ACHN (cell line): ENCODE results near the gene GLB1L2.

Experiments used
- DNase-seq: peaks from one replicate; pipeline ENCODE4 v3.0.0-alpha.2; 2015
- in situ Hi-C: cut with HindIII; loops from 2 replicates; pipeline ENCODE4 v1.10.0; 2017; ENCODE audit warnings: low sequenced_read_pairs, low pct_ligation_motif_present, low pct_unique_long_range_greater_than_20kb

Gene GLB1L2

GRCh38 chr11:134376150-134376921 lies 44.5 kb downstream of the GLB1L2 start:
- no peak for DNase-seq
- in situ Hi-C loops, result no loop called here

GRCh38 chr11:134377876-134378275 lies 46.1 kb downstream of the GLB1L2 start:
- no peak for DNase-seq
- in situ Hi-C loops, result no loop called here

GRCh38 chr11:134379241-134379640 lies 47.5 kb downstream of the GLB1L2 start:
- in situ Hi-C loops, result no loop called here
- no peak for DNase-seq

- no peak for DNase-seq
- in situ Hi-C loops, result no loop called here
These were observed 48.4 kb downstream of the GLB1L2 start for GRCh38 chr11:134380229-134380628.

- no peak for DNase-seq
- in situ Hi-C loops, result no loop called here
These were observed 49.0 kb downstream of the GLB1L2 start for GRCh38 chr11:134380785-134381184.

GRCh38 chr11:134382257-134382656 lies 50.5 kb downstream of the GLB1L2 start:
- in situ Hi-C loops, result no loop called here
- no peak for DNase-seq

- in situ Hi-C loops, result no loop called here
These were observed 51.0 kb downstream of the GLB1L2 start for GRCh38 chr11:134382830-134383229.

GRCh38 chr11:134383576-134384221 lies 51.9 kb downstream of the GLB1L2 start:
- in situ Hi-C loops, result no loop called here
- no peak for DNase-seq

More at GRCh38 chr11:134382830-134383229, 51.0 kb downstream of the GLB1L2 start:
- no peak for DNase-seq

- no peak for DNase-seq
- in situ Hi-C loops, result no loop called here
These were observed 52.6 kb downstream of the GLB1L2 start for GRCh38 chr11:134384406-134384805.

GRCh38 chr11:134385171-134385570 lies 53.4 kb downstream of the GLB1L2 start:
- in situ Hi-C loops, result no loop called here
- DNase-seq, result no peak

GRCh38 chr11:134385774-134386565 lies 54.2 kb downstream of the GLB1L2 start:
- in situ Hi-C loops, result no loop called here

GRCh38 chr11:134386945-134387344 lies 55.2 kb downstream of the GLB1L2 start:
- no peak for DNase-seq
- in situ Hi-C loops, result no loop called here

More at GRCh38 chr11:134385774-134386565, 54.2 kb downstream of the GLB1L2 start:
- no peak for DNase-seq

- in situ Hi-C loops, result no loop called here
- DNase-seq, result no peak
These were observed 55.7 kb downstream of the GLB1L2 start for GRCh38 chr11:134387501-134387900.

- in situ Hi-C loops, result no loop called here
- no peak for DNase-seq
These were observed 56.8 kb downstream of the GLB1L2 start for GRCh38 chr11:134388590-134388989.

GRCh38 chr11:134389464-134390180 lies 57.8 kb downstream of the GLB1L2 start:
- no peak for DNase-seq
- in situ Hi-C loops, result no loop called here

GRCh38 chr11:134390706-134391569 lies 59.1 kb downstream of the GLB1L2 start:
- DNase-seq, result no peak
- in situ Hi-C loops, result no loop called here

GRCh38 chr11:134391656-134392055 lies 59.9 kb downstream of the GLB1L2 start:
- in situ Hi-C loops, result no loop called here
- DNase-seq, result no peak
